ENCODE measurements around the gene CROCC. TPM values are rescaled to one million over a fixed set of nuclear protein-coding genes. Genes with fewer than 3 reads are reported as not detected.
"Not testable (repeated sequence)": the region's sequence is repeated elsewhere in the genome, so short reads cannot be mapped to it uniquely, and the experiment has no call there.

The CROCC gene
- total RNA-seq, 1 donor from 2014 or later, result 24.7 TPM

- H3K36me3 Mint-ChIP-seq (ENCODE audit: low read depth), result peaks cover 2% of the 10 kb centered on the region
- H3K9me3 Mint-ChIP-seq (ENCODE audit: low read depth), result no peaks in the 10 kb centered on the region
- H3K27me3 Mint-ChIP-seq (ENCODE audit: low read depth), result no peaks in the 10 kb centered on the region
- H3K4me1 Mint-ChIP-seq (ENCODE audit: low read depth), result peaks cover 36% of the 10 kb centered on the region
- no peak for DNase-seq (ENCODE audit: low spot score)
- peak overlapping the region; percentile 71 for H3K4me3 Mint-ChIP-seq (ENCODE audit: unreplicated experiment)
- peak overlapping the region; percentile 45 for H3K27ac Mint-ChIP-seq (ENCODE audit: unreplicated experiment)
- peak; percentile 88 for TF ChIP-seq CTCF (IDR thresholded peaks at IDR 0.05)
Observed at GRCh38 chr1:16960560-16961296, 39.0 kb downstream of the CROCC start.

- Mint-ChIP-seq H3K4me3 (ENCODE audit: unreplicated experiment) (peak overlapping the region; percentile 71), H3K27me3 (ENCODE audit: low read depth) (no peaks in the 10 kb centered on the region), H3K4me1 (ENCODE audit: low read depth) (peaks cover 43% of the 10 kb centered on the region), H3K9me3 (ENCODE audit: low read depth) (no peaks in the 10 kb centered on the region), H3K36me3 (ENCODE audit: low read depth) (peaks cover 2% of the 10 kb centered on the region), H3K27ac (ENCODE audit: unreplicated experiment) (peak overlapping the region; percentile 59)
- TF ChIP-seq CTCF (IDR thresholded peaks at IDR 0.05), result no peak
- DNase-seq (ENCODE audit: low spot score), result no peak
Observed at GRCh38 chr1:16961297-16962133, 39.8 kb downstream of the CROCC start.

- peaks cover 63% of the 10 kb centered on the region for H3K4me1 Mint-ChIP-seq (ENCODE audit: low read depth)
- not testable (repeated sequence) for H3K36me3 Mint-ChIP-seq (ENCODE audit: low read depth); H3K27ac Mint-ChIP-seq (ENCODE audit: unreplicated experiment); H3K27me3 Mint-ChIP-seq (ENCODE audit: low read depth); DNase-seq (ENCODE audit: low spot score); H3K4me3 Mint-ChIP-seq (ENCODE audit: unreplicated experiment); H3K9me3 Mint-ChIP-seq (ENCODE audit: low read depth)
Observed at GRCh38 chr1:16964169-16964568, 42.4 kb downstream of the CROCC start.

- no peaks in the 10 kb centered on the region for H3K27me3 Mint-ChIP-seq (ENCODE audit: low read depth)
- DNase-seq (ENCODE audit: low spot score), result peak; percentile 91
- no peak overlapping the region for H3K4me3 Mint-ChIP-seq (ENCODE audit: unreplicated experiment)
- no peaks in the 10 kb centered on the region for H3K9me3 Mint-ChIP-seq (ENCODE audit: low read depth)
- H3K4me1 Mint-ChIP-seq (ENCODE audit: low read depth), result peaks cover 58% of the 10 kb centered on the region
- peaks cover 2% of the 10 kb centered on the region for H3K36me3 Mint-ChIP-seq (ENCODE audit: low read depth)
- peak overlapping the region; percentile 68 for H3K27ac Mint-ChIP-seq (ENCODE audit: unreplicated experiment)
- no peak for TF ChIP-seq CTCF (IDR thresholded peaks at IDR 0.05)
Observed at GRCh38 chr1:16965486-16966067, 43.8 kb downstream of the CROCC start.

GRCh38 chr1:16966282-16966681 is 44.6 kb downstream of the CROCC start:
- DNase-seq (ENCODE audit: low spot score), result peak; percentile 87
- Mint-ChIP-seq H3K4me1 (ENCODE audit: low read depth) (peaks cover 61% of the 10 kb centered on the region), H3K4me3 (ENCODE audit: unreplicated experiment) (no peak overlapping the region), H3K36me3 (ENCODE audit: low read depth) (peaks cover 2% of the 10 kb centered on the region), H3K9me3 (ENCODE audit: low read depth) (no peaks in the 10 kb centered on the region), H3K27ac (ENCODE audit: unreplicated experiment) (no peak overlapping the region), H3K27me3 (ENCODE audit: low read depth) (no peaks in the 10 kb centered on the region)
- TF ChIP-seq CTCF (IDR thresholded peaks at IDR 0.05), result no peak

Data from chondrocyte (in vitro differentiated cells).